ENCODE measurements around the gene EPHB2.

The EPHB2 gene

DNA sequence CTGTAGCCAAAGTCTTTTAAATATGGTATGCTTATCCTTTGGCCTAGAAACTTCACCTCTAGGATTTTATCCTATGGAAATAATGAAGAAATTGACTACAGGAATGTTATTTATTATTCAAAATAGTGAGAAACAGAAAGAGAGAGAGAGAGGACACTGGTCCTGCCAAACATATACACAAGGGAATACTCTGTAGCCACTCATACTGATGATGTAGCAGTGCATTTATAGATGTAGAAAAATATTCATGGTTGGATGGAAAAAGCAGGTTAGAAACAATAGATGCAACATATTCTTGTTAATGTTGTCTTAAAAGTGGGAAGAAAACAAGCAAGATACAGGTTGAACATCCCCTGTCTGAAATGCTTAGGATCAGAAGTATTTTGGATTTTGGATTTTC is 22.2 kb upstream of the EPHB2 start:
- Histone ChIP-seq H3K79me2 (ENCODE audit: low read length) (no peaks in the 10 kb centered on the region), H3K9ac (ENCODE audit: low read length) (no peak overlapping the region), H3K9me3 (replicated peaks; ENCODE audit: insufficient read depth, low read length) (no peaks in the 10 kb centered on the region), H3K4me2 (ENCODE audit: low read depth, low read length) (no peak overlapping the region), H3F3A (ENCODE audit: insufficient read depth, low read length) (no peaks in the 10 kb centered on the region), H3K27me3 (replicated peaks; ENCODE audit: insufficient read depth, low read length) (peaks cover 91% of the 10 kb centered on the region), H3K36me3 (replicated peaks; ENCODE audit: insufficient read depth, low read length) (no peaks in the 10 kb centered on the region), H3K9me2 (replicated peaks; ENCODE audit: insufficient read depth, low read length) (no peaks in the 10 kb centered on the region), H2AFZ (ENCODE audit: low read length) (no peak overlapping the region), H3K27ac (ENCODE audit: low read length) (no peak overlapping the region), H3K4me3 (ENCODE audit: low read length) (no peak overlapping the region), H3K4me1 (ENCODE audit: low read length) (no peaks in the 10 kb centered on the region), H4K20me1 (ENCODE audit: insufficient read depth, low read length) (no peaks in the 10 kb centered on the region)
- TF ChIP-seq EZH2phosphoT487 (IDR thresholded peaks at IDR 0.05; ENCODE audit: low read length) (no peak), EZH2 (optimal IDR thresholded peaks at IDR 0.05; ENCODE audit: low read depth, low read length) (no peak)
- TF ChIP-seq, protein P1, sequence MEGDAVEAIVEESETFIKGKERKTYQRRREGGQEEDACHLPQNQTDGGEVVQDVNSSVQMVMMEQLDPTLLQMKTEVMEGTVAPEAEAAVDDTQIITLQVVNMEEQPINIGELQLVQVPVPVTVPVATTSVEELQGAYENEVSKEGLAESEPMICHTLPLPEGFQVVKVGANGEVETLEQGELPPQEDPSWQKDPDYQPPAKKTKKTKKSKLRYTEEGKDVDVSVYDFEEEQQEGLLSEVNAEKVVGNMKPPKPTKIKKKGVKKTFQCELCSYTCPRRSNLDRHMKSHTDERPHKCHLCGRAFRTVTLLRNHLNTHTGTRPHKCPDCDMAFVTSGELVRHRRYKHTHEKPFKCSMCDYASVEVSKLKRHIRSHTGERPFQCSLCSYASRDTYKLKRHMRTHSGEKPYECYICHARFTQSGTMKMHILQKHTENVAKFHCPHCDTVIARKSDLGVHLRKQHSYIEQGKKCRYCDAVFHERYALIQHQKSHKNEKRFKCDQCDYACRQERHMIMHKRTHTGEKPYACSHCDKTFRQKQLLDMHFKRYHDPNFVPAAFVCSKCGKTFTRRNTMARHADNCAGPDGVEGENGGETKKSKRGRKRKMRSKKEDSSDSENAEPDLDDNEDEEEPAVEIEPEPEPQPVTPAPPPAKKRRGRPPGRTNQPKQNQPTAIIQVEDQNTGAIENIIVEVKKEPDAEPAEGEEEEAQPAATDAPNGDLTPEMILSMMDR (IDR thresholded peaks at IDR 0.05; ENCODE audit: low read length), result no peak
- DNase-seq, result no peak

DNA sequence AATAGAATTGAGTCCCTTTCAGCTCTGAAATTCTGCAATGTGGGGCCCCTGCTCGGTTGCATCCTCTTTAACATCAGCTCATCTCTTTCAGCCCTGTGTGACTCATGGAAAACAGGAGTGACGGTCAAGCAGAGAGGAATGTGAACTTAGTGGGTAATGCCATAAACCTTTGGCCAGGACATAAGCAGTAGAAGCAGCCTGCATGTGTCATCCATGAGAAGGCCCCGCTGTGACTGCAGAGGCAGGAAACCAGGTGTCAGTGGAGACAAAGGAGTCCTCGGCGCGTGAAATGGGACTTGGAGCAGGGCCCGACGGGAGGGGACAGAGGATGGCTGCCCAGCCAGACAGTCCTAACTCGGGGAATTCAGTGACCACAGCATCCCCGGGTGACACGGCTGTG is 21.1 kb upstream of the EPHB2 start:
- Histone ChIP-seq H3K4me2 (ENCODE audit: low read depth, low read length) (no peak overlapping the region), H4K20me1 (ENCODE audit: insufficient read depth, low read length) (no peaks in the 10 kb centered on the region), H3K4me3 (ENCODE audit: low read length) (no peak overlapping the region), H3K36me3 (replicated peaks; ENCODE audit: insufficient read depth, low read length) (no peaks in the 10 kb centered on the region), H3K9me2 (replicated peaks; ENCODE audit: insufficient read depth, low read length) (no peaks in the 10 kb centered on the region), H2AFZ (ENCODE audit: low read length) (no peak overlapping the region), H3K4me1 (ENCODE audit: low read length) (no peaks in the 10 kb centered on the region), H3K79me2 (ENCODE audit: low read length) (no peaks in the 10 kb centered on the region), H3F3A (ENCODE audit: insufficient read depth, low read length) (no peaks in the 10 kb centered on the region), H3K27me3 (replicated peaks; ENCODE audit: insufficient read depth, low read length) (peaks cover 90% of the 10 kb centered on the region), H3K27ac (ENCODE audit: low read length) (no peak overlapping the region), H3K9me3 (replicated peaks; ENCODE audit: insufficient read depth, low read length) (no peaks in the 10 kb centered on the region), H3K9ac (ENCODE audit: low read length) (no peak overlapping the region)
- no peak for TF ChIP-seq EZH2 (optimal IDR thresholded peaks at IDR 0.05; ENCODE audit: low read depth, low read length)
- TF ChIP-seq, protein P1 (IDR thresholded peaks at IDR 0.05; ENCODE audit: low read length), result no peak
- no peak for TF ChIP-seq EZH2phosphoT487 (IDR thresholded peaks at IDR 0.05; ENCODE audit: low read length)
- DNase-seq, result no peak

- no peak overlapping the region for H3K4me2 ChIP-seq (ENCODE audit: low read depth, low read length)
- no peak overlapping the region for H2AFZ ChIP-seq (ENCODE audit: low read length)
- H3K27ac ChIP-seq (ENCODE audit: low read length), result no peak overlapping the region
- H3K9me2 ChIP-seq (replicated peaks; ENCODE audit: insufficient read depth, low read length), result no peaks in the 10 kb centered on the region
- no peak overlapping the region for H3K9ac ChIP-seq (ENCODE audit: low read length)
- no peaks in the 10 kb centered on the region for H3K9me3 ChIP-seq (replicated peaks; ENCODE audit: insufficient read depth, low read length)
- no peaks in the 10 kb centered on the region for H3F3A ChIP-seq (ENCODE audit: insufficient read depth, low read length)
- H3K36me3 ChIP-seq (replicated peaks; ENCODE audit: insufficient read depth, low read length), result no peaks in the 10 kb centered on the region
- no peak overlapping the region for H3K4me3 ChIP-seq (ENCODE audit: low read length)
- DNase-seq, result no peak
- H3K27me3 ChIP-seq (replicated peaks; ENCODE audit: insufficient read depth, low read length), result peaks cover 81% of the 10 kb centered on the region
- H3K79me2 ChIP-seq (ENCODE audit: low read length), result no peaks in the 10 kb centered on the region
- no peaks in the 10 kb centered on the region for H4K20me1 ChIP-seq (ENCODE audit: insufficient read depth, low read length)
- no peaks in the 10 kb centered on the region for H3K4me1 ChIP-seq (ENCODE audit: low read length)
- TF ChIP-seq EZH2phosphoT487 (IDR thresholded peaks at IDR 0.05; ENCODE audit: low read length) (no peak), EZH2 (optimal IDR thresholded peaks at IDR 0.05; ENCODE audit: low read depth, low read length) (no peak)
- TF ChIP-seq, protein P1 (IDR thresholded peaks at IDR 0.05; ENCODE audit: low read length), result no peak
Observed at GRCh38 chr1:22691031-22691753, 19.4 kb upstream of the EPHB2 start.

Measured in MM.1S (cell line).